Esophagus squamous epithelium (tissue), 4 donors: ENCODE data around the gene OR6X1.

ENCODE experiments used
- POLR2A ChIP-seq, 4 donors: fragments of 450-650 bp; IDR thresholded peaks; one replicate each; pipeline ENCODE4 v1.6.1; 2017; ENCODE audit warnings: antibody characterized with exemption in 4 of 4, mild to moderate bottlenecking in 4 of 4, moderate library complexity in 3 of 4
- TF ChIP-seq, protein P1 (sequence below), 6 experiments: fragments of 450-650 bp in 4 of 6; fragments of 200-600 bp in 2 of 6; sonication (generic) in 2 of 6; IDR thresholded peaks; one replicate each; pipeline ENCODE4 v1.5.1; 2016 to 2019; ENCODE audit warnings: antibody characterized with exemption in 6 of 6, mild to moderate bottlenecking in 4 of 6, moderate library complexity in 4 of 6

DNA sequence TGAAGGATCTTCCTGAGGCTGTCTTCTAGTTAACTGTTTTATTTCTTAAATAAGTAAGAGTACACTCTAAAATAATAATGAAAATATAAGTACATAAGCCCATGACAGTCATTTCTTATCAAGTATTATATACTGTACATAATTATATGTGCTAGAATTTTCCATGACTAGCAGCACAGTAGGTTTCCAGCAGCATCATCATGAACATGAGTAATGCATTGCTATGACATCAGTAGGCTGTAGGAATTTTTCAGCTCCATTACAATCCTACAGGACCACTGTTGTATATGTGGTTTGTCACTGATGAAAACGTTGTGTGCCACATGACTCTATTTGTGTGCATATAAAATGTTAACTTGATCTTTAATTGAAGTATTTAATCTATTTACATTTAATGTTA is 34.9 kb downstream of the OR6X1 start:
- no peak for TF ChIP-seq POLR2A (IDR thresholded peaks at IDR 0.05)
- TF ChIP-seq, protein P1, sequence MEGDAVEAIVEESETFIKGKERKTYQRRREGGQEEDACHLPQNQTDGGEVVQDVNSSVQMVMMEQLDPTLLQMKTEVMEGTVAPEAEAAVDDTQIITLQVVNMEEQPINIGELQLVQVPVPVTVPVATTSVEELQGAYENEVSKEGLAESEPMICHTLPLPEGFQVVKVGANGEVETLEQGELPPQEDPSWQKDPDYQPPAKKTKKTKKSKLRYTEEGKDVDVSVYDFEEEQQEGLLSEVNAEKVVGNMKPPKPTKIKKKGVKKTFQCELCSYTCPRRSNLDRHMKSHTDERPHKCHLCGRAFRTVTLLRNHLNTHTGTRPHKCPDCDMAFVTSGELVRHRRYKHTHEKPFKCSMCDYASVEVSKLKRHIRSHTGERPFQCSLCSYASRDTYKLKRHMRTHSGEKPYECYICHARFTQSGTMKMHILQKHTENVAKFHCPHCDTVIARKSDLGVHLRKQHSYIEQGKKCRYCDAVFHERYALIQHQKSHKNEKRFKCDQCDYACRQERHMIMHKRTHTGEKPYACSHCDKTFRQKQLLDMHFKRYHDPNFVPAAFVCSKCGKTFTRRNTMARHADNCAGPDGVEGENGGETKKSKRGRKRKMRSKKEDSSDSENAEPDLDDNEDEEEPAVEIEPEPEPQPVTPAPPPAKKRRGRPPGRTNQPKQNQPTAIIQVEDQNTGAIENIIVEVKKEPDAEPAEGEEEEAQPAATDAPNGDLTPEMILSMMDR (IDR thresholded peaks at IDR 0.05) = no peak
